ENCODE results near the gene SFXN5. TPM values are rescaled to one million over a fixed set of nuclear protein-coding genes. Genes with fewer than 3 reads are reported as not detected.

Gene SFXN5
- total and polyA plus RNA-seq, 2 donors (not counting 1 experiment from before 2014, with no cell fraction given) = 5.8 to 13.9 TPM

GRCh38 chr2:73107211-73107926 lies 35.9 kb upstream of the SFXN5 start:
- peak in 1 of 2 donors; percentile 60 for DNase-seq (ENCODE audit: low read depth in 2 of 2)
- TF ChIP-seq CTCF (conservative IDR thresholded peaks at IDR 0.05 in 1 of 2, IDR thresholded peaks at IDR 0.05 in 1 of 2; ENCODE audit: low read depth in 1 of 2, low read length in 2 of 2) (no peak), EZH2 (IDR thresholded peaks at IDR 0.05; ENCODE audit: low read length, missing control alignments) (no peak)
- H3K9ac ChIP-seq (ENCODE audit: insufficient read depth, low read length) = no peak overlapping the region
- H3K9me3 ChIP-seq (ENCODE audit: control insufficient read depth, insufficient read depth, low read depth, low read length) = no peaks in the 10 kb centered on the region
- H3K4me3 ChIP-seq (replicated peaks in 1 of 4; ENCODE audit: control extremely low read depth in 1 of 4, insufficient read depth in 1 of 4, low read depth in 3 of 4, low read length in 4 of 4) = no peak overlapping the region
- H4K20me1 ChIP-seq (ENCODE audit: control insufficient read depth, extremely low read depth, insufficient read depth, low read length) = no peaks in the 10 kb centered on the region
- H3K4me2 ChIP-seq (ENCODE audit: extremely low read depth, insufficient read depth, low read length) = peak overlapping the region; percentile 23
- H3K36me3 ChIP-seq (ENCODE audit: control insufficient read depth, insufficient read depth, low read length) = no peaks in the 10 kb centered on the region
- H3K27ac ChIP-seq (ENCODE audit: insufficient read depth, low read length) = peak overlapping the region; percentile 26
- H3K27me3 ChIP-seq (ENCODE audit: control insufficient read depth, insufficient read depth, low read length) = no peaks in the 10 kb centered on the region
- no peak overlapping the region for H2AFZ ChIP-seq (ENCODE audit: low read length)
- peaks cover 34% of the 10 kb centered on the region for H3K4me1 ChIP-seq (ENCODE audit: control insufficient read depth, extremely low read depth, insufficient read depth, low read length)
- H3K79me2 ChIP-seq (ENCODE audit: control insufficient read depth, insufficient read depth, low read length) = peaks cover 94% of the 10 kb centered on the region

- Histone ChIP-seq H3K27ac (ENCODE audit: insufficient read depth, low read length) (peak overlapping the region; percentile 26), H3K36me3 (ENCODE audit: control insufficient read depth, insufficient read depth, low read length) (no peaks in the 10 kb centered on the region), H3K9me3 (ENCODE audit: control insufficient read depth, insufficient read depth, low read depth, low read length) (no peaks in the 10 kb centered on the region), H3K27me3 (ENCODE audit: control insufficient read depth, insufficient read depth, low read length) (no peaks in the 10 kb centered on the region), H3K4me2 (ENCODE audit: extremely low read depth, insufficient read depth, low read length) (no peak overlapping the region), H3K79me2 (ENCODE audit: control insufficient read depth, insufficient read depth, low read length) (peaks cover 91% of the 10 kb centered on the region), H3K4me1 (ENCODE audit: control insufficient read depth, extremely low read depth, insufficient read depth, low read length) (peaks cover 34% of the 10 kb centered on the region), H2AFZ (ENCODE audit: low read length) (no peak overlapping the region), H3K9ac (ENCODE audit: insufficient read depth, low read length) (no peak overlapping the region), H4K20me1 (ENCODE audit: control insufficient read depth, extremely low read depth, insufficient read depth, low read length) (no peaks in the 10 kb centered on the region), H3K4me3 (replicated peaks in 1 of 4; ENCODE audit: control extremely low read depth in 1 of 4, insufficient read depth in 1 of 4, low read depth in 3 of 4, low read length in 4 of 4) (no peak overlapping the region)
- no peak for TF ChIP-seq EZH2 (IDR thresholded peaks at IDR 0.05; ENCODE audit: low read length, missing control alignments)
- TF ChIP-seq CTCF (conservative IDR thresholded peaks at IDR 0.05 in 1 of 2, IDR thresholded peaks at IDR 0.05 in 1 of 2; ENCODE audit: low read depth in 1 of 2, low read length in 2 of 2) = no peak
- no peak for DNase-seq (ENCODE audit: low read depth in 2 of 2)
Measured at GRCh38 chr2:73106791-73107190, 35.3 kb upstream of the SFXN5 start.

- H3K9me3 ChIP-seq (ENCODE audit: control insufficient read depth, insufficient read depth, low read depth, low read length) = no peaks in the 10 kb centered on the region
- no peaks in the 10 kb centered on the region for H4K20me1 ChIP-seq (ENCODE audit: control insufficient read depth, extremely low read depth, insufficient read depth, low read length)
- DNase-seq (ENCODE audit: low read depth in 2 of 2) = no peak
- H3K4me2 ChIP-seq (ENCODE audit: extremely low read depth, insufficient read depth, low read length) = no peak overlapping the region
- H3K36me3 ChIP-seq (ENCODE audit: control insufficient read depth, insufficient read depth, low read length) = no peaks in the 10 kb centered on the region
- H3K9ac ChIP-seq (ENCODE audit: insufficient read depth, low read length) = no peak overlapping the region
- peaks cover 88% of the 10 kb centered on the region for H3K79me2 ChIP-seq (ENCODE audit: control insufficient read depth, insufficient read depth, low read length)
- no peaks in the 10 kb centered on the region for H3K27me3 ChIP-seq (ENCODE audit: control insufficient read depth, insufficient read depth, low read length)
- TF ChIP-seq CTCF (conservative IDR thresholded peaks at IDR 0.05 in 1 of 2, IDR thresholded peaks at IDR 0.05 in 1 of 2; ENCODE audit: low read depth in 1 of 2, low read length in 2 of 2) (no peak), EZH2 (IDR thresholded peaks at IDR 0.05; ENCODE audit: low read length, missing control alignments) (no peak)
- no peak overlapping the region for H3K27ac ChIP-seq (ENCODE audit: insufficient read depth, low read length)
- no peak overlapping the region for H3K4me3 ChIP-seq (replicated peaks in 1 of 4; ENCODE audit: control extremely low read depth in 1 of 4, insufficient read depth in 1 of 4, low read depth in 3 of 4, low read length in 4 of 4)
- H3K4me1 ChIP-seq (ENCODE audit: control insufficient read depth, extremely low read depth, insufficient read depth, low read length) = peaks cover 31% of the 10 kb centered on the region
- H2AFZ ChIP-seq (ENCODE audit: low read length) = no peak overlapping the region
Measured at GRCh38 chr2:73105511-73105971, 34.0 kb upstream of the SFXN5 start.

Data from fibroblast of lung (primary cell).